Lower leg skin (tissue), 3 donors: ENCODE measurements around the gene FAM227B.

Experiments used
- POLR2A ChIP-seq, 2 donors: fragments of 450-650 bp; IDR thresholded peaks; one replicate each; pipeline ENCODE4 v1.6.1; 2016 to 2017; ENCODE audit warnings: antibody characterized with exemption in 2 of 2, mild to moderate bottlenecking in 1 of 2, moderate library complexity in 1 of 2
- TF ChIP-seq, protein P1 (sequence below), 3 donors: fragments of 450-650 bp; IDR thresholded peaks; one replicate each; pipeline ENCODE4 v1.5.1; 2016; ENCODE audit warnings: antibody characterized with exemption in 3 of 3, mild to moderate bottlenecking in 3 of 3, moderate library complexity in 2 of 3

DNA sequence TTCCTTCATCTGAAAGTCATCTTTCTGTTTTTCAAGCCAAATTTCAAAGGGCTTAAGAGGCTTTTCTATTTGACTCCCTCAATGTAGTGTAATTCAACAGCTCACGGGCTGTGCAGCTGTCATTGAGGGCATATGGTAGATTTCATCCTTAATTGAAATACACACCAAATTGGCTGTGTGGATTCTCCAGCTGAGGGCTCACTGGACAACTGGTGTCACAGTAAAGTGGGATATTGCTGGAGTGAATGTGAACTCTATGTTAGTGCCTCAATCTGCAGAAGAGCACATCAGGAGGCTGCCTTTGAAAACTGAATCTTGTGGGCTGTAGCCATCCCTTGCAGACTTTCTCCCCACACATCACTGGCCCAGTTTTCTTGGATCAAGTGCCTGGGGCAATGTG, 330.4 kb downstream of the FAM227B start:
- TF ChIP-seq, protein P1, sequence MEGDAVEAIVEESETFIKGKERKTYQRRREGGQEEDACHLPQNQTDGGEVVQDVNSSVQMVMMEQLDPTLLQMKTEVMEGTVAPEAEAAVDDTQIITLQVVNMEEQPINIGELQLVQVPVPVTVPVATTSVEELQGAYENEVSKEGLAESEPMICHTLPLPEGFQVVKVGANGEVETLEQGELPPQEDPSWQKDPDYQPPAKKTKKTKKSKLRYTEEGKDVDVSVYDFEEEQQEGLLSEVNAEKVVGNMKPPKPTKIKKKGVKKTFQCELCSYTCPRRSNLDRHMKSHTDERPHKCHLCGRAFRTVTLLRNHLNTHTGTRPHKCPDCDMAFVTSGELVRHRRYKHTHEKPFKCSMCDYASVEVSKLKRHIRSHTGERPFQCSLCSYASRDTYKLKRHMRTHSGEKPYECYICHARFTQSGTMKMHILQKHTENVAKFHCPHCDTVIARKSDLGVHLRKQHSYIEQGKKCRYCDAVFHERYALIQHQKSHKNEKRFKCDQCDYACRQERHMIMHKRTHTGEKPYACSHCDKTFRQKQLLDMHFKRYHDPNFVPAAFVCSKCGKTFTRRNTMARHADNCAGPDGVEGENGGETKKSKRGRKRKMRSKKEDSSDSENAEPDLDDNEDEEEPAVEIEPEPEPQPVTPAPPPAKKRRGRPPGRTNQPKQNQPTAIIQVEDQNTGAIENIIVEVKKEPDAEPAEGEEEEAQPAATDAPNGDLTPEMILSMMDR (IDR thresholded peaks at IDR 0.05): no peak
- TF ChIP-seq POLR2A (IDR thresholded peaks at IDR 0.05): no peak
